Smooth muscle cell (in vitro differentiated cells): Measurements from ENCODE around the gene C10orf88. TPM values are rescaled to one million over a fixed set of nuclear protein-coding genes. Genes with fewer than 3 reads are reported as not detected.

Experiments
- DNase-seq: peaks from one replicate; lab custom pipeline; 2025; ENCODE audit not compliant: unreplicated experiment; lab: John Stamatoyannopoulos, UW
- H2AFZ ChIP-seq: fragments of 200-600 bp; sonication (generic); 2 replicates; pipeline ENCODE4 v1.6.0; 2016; ENCODE audit warnings: antibody characterized with exemption, low read depth, mild to moderate bottlenecking
- H3F3A ChIP-seq: fragments of 200-600 bp; sonication (generic); 2 replicates; pipeline ENCODE4 v1.6.0; 2017; ENCODE audit warnings: antibody characterized with exemption, low read depth
- H3K27ac ChIP-seq: fragments of 200-600 bp; sonication (generic); 2 replicates; pipeline ENCODE4 v1.5.1; 2016; ENCODE audit warnings: low read depth, mild to moderate bottlenecking
- H3K27me3 ChIP-seq: fragments of 200-600 bp; sonication (generic); 2 replicates; pipeline ENCODE4 v1.6.1; 2016; ENCODE audit warnings: low read depth, mild to moderate bottlenecking
- H3K36me3 ChIP-seq: fragments of 200-600 bp; sonication (generic); 2 replicates; pipeline ENCODE4 v1.5.1; 2016; ENCODE audit warnings: low read depth
- H3K4me1 ChIP-seq: fragments of 200-600 bp; sonication (generic); 2 replicates; pipeline ENCODE4 v1.5.1; 2016; ENCODE audit warnings: low read depth
- H3K4me2 ChIP-seq: fragments of 200-600 bp; sonication (generic); 2 replicates; pipeline ENCODE4 v1.6.0; 2016; ENCODE audit warnings: mild to moderate bottlenecking
- H3K4me3 ChIP-seq: fragments of 200-600 bp; sonication (generic); 2 replicates; pipeline ENCODE4 v1.5.1; 2016; ENCODE audit warnings: mild to moderate bottlenecking
- H3K79me2 ChIP-seq: fragments of 200-600 bp; sonication (generic); 2 replicates; pipeline ENCODE4 v1.6.0; 2016; ENCODE audit warnings: low read depth, mild to moderate bottlenecking
- H3K9ac ChIP-seq: fragments of 200-600 bp; sonication (generic); 2 replicates; pipeline ENCODE4 v1.6.0; 2016; ENCODE audit warnings: low read depth
- H3K9me3 ChIP-seq: fragments of 200-600 bp; sonication (generic); replicated peaks from 2 replicates; pipeline ENCODE4 v1.5.1; 2016; ENCODE audit warnings: low read depth
- H4K20me1 ChIP-seq: fragments of 200-600 bp; sonication (generic); 2 replicates; pipeline ENCODE4 v1.6.0; 2016; ENCODE audit warnings: low read depth
- CTCF ChIP-seq: fragments of 200-600 bp; sonication (generic); IDR thresholded peaks from 2 replicates; pipeline ENCODE4 v1.5.1; 2017; ENCODE audit warnings: borderline replicate concordance, mild to moderate bottlenecking, antibody characterized with exemption; ENCODE audit not compliant: insufficient read depth, poor library complexity, severe bottlenecking
- WGBS: methylation state at CpG from one replicate; pipeline ENCODE4 v1.1.7; 2016; ENCODE audit warnings: low lambda C conversion rate; 5-methylcytosine and 5-hydroxymethylcytosine counted together
- polyA plus RNA-seq: library from polyadenylated mRNA; unstranded; fragments of >200 nt; fragmentation: Nextera tagmentation; extraction: Ambion mirVana; gene quantifications from 2 replicates; pipeline ENCODE4 v1.2.1, GENCODE V29; 2016
- total RNA-seq: library from RNA; depleted of rRNA; stranded (reverse); fragments of >200 nt; gene quantifications from 2 replicates; pipeline ENCODE4 v1.2.3, GENCODE V29; 2014

Gene C10orf88
- total and polyA plus RNA-seq, 2 experiments from 2014 or later = 12.0 to 15.3 TPM

- no peak overlapping the region for H3K4me2 ChIP-seq
These were observed 22.7 kb downstream of the C10orf88 start for GRCh38 chr10:122931088-122931906.

DNA sequence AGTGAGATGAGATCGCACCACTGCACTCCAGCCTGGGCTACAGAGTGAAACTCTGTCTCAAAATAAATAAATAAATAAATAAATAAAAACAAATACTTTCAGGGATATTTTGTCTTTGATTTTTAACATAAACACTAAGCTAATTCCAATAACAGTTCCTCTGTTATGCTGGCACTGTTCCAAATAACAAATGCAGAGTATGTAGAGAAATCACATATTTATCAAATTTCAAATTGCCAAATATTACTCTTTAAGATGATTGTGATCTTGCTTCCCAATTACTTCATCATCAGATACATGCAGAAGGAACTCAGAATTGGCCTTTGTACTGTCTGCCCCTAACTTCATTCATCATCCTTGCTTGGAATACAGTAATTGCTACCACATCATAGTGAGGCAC, 23.9 kb downstream of the C10orf88 start:
- Histone ChIP-seq H2AFZ (no peak overlapping the region), H4K20me1 (peaks cover 6% of the 10 kb centered on the region), H3K79me2 (no peaks in the 10 kb centered on the region), H3F3A (no peaks in the 10 kb centered on the region), H3K27ac (no peak overlapping the region), H3K4me2 (no peak overlapping the region), H3K27me3 (no peaks in the 10 kb centered on the region), H3K9ac (no peak overlapping the region), H3K36me3 (no peaks in the 10 kb centered on the region), H3K4me1 (no peaks in the 10 kb centered on the region), H3K9me3 (no peaks in the 10 kb centered on the region), H3K4me3 (no peak overlapping the region)
- WGBS = 100% methylated on average over 1 of the region's 1 CpG
- TF ChIP-seq CTCF = no peak
- DNase-seq = no peak

More at GRCh38 chr10:122931088-122931906, 22.7 kb downstream of the C10orf88 start:
- Histone ChIP-seq H3K9ac (no peak overlapping the region), H4K20me1 (peaks cover 6% of the 10 kb centered on the region), H3K9me3 (no peaks in the 10 kb centered on the region), H2AFZ (no peak overlapping the region), H3K36me3 (no peaks in the 10 kb centered on the region), H3F3A (no peaks in the 10 kb centered on the region), H3K4me1 (no peaks in the 10 kb centered on the region), H3K27me3 (no peaks in the 10 kb centered on the region), H3K79me2 (no peaks in the 10 kb centered on the region), H3K4me3 (no peak overlapping the region), H3K27ac (no peak overlapping the region)
- WGBS = 91% methylated on average over 6 of the region's 6 CpGs
- DNase-seq = no peak
- no peak for TF ChIP-seq CTCF

- Histone ChIP-seq H2AFZ (no peak overlapping the region), H3K27me3 (no peaks in the 10 kb centered on the region), H3K79me2 (no peaks in the 10 kb centered on the region), H4K20me1 (no peaks in the 10 kb centered on the region), H3K4me2 (no peak overlapping the region), H3K9me3 (no peaks in the 10 kb centered on the region), H3K4me3 (no peak overlapping the region), H3K36me3 (no peaks in the 10 kb centered on the region), H3K4me1 (no peaks in the 10 kb centered on the region), H3K9ac (no peak overlapping the region), H3F3A (no peaks in the 10 kb centered on the region), H3K27ac (no peak overlapping the region)
- 57% methylated on average over 2 of the region's 2 CpGs for WGBS
- DNase-seq = no peak
- no peak for TF ChIP-seq CTCF
These were observed 38.3 kb downstream of the C10orf88 start for GRCh38 chr10:122915700-122916099.
